Islet of Langerhans (tissue), 1 donor: ENCODE measurements around the gene ASNSD1.
"Not testable (repeated sequence)": the region's sequence is repeated elsewhere in the genome, so short reads cannot be mapped to it uniquely, and the experiment has no call there.

Experiments used
- FAIRE-seq: peaks from one replicate; lab custom pipeline; 2011; peaks lifted over from hg19 to GRCh38; lab: Jason Lieb, UNC

The ASNSD1 gene

GRCh38 chr2:189696223-189696622, 35.0 kb downstream of the ASNSD1 start:
- no peak for FAIRE-seq

- peak; percentile 99 for FAIRE-seq
Observed at GRCh38 chr2:189698020-189698887, 37.0 kb downstream of the ASNSD1 start.

- no peak for FAIRE-seq
Observed at GRCh38 chr2:189700681-189701080, 39.4 kb downstream of the ASNSD1 start.

GRCh38 chr2:189702071-189702470, 40.8 kb downstream of the ASNSD1 start:
- no peak for FAIRE-seq

GRCh38 chr2:189709501-189710221, 48.4 kb downstream of the ASNSD1 start:
- FAIRE-seq, result no peak

- not testable (repeated sequence) for FAIRE-seq
Observed at GRCh38 chr2:189717593-189717992, 56.3 kb downstream of the ASNSD1 start.

GRCh38 chr2:189719571-189719970, 58.3 kb downstream of the ASNSD1 start:
- no peak for FAIRE-seq
